Measurements from ENCODE around the gene AGAP9.
"Not testable (repeated sequence)": the region's sequence is repeated elsewhere in the genome, so short reads cannot be mapped to it uniquely, and the experiment has no call there.

Gene AGAP9

GRCh38 chr10:47456794-47457527, 66.5 kb downstream of the AGAP9 start:
- no peak for DNase-seq

GRCh38 chr10:47456079-47456785, 67.2 kb downstream of the AGAP9 start:
- DNase-seq, result no peak

GRCh38 chr10:47455350-47456078, 67.9 kb downstream of the AGAP9 start:
- not testable (repeated sequence) for DNase-seq

- DNase-seq, result no peak
Observed at GRCh38 chr10:47454780-47455058, 68.7 kb downstream of the AGAP9 start.

GRCh38 chr10:47454008-47454779, 69.2 kb downstream of the AGAP9 start:
- no peak for DNase-seq

- no peak for DNase-seq
Observed at GRCh38 chr10:47453141-47454007, 70.1 kb downstream of the AGAP9 start.

GRCh38 chr10:47452495-47453140, 70.8 kb downstream of the AGAP9 start:
- no peak for DNase-seq

GRCh38 chr10:47451998-47452494, 71.4 kb downstream of the AGAP9 start:
- DNase-seq, result no peak

Data from stimulated activated naive CD4-positive, alpha-beta T cell (primary cell).